ENCODE data around the gene STX12. TPM values are rescaled to one million over a fixed set of nuclear protein-coding genes. Genes with fewer than 3 reads are reported as not detected.

STX12 gene
- total and polyA plus RNA-seq, 2 of the 4 experiments (the other 2 are of a cell fraction), result 28.6 to 54.8 TPM

DNA sequence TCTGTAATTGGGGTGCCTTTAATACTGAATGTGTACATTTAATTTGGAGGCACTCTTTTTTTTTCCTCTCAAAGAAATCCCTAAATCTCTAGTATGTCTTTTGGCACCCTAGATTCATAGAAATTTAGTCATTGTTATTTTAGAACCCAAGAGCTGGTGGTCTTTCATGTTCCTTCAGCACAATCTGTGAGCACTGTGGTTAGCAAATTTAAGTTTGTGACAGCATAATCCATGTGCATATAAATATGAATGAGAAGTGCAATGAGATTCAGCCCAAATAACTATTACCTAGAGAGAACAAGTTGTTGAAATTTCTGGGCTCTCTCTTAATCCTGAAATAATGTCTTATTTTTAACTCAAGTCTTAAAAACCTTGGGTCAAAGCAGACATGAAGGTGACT, 62.0 kb downstream of the STX12 start:
- Histone ChIP-seq H4K5ac (ENCODE audit: low read depth, low read length) (no peak overlapping the region), H3K27me3 (ENCODE audit: control insufficient read depth, insufficient read depth, low read length) (no peaks in the 10 kb centered on the region), H2BK15ac (ENCODE audit: low read depth, low read length) (no peak overlapping the region), H4K20me1 (ENCODE audit: insufficient read depth, low read length) (peaks cover 4% of the 10 kb centered on the region), H3K9me1 (ENCODE audit: insufficient read depth, low read length) (no peaks in the 10 kb centered on the region; the same call in 1 of the 2 replicates), H3K23ac (ENCODE audit: low read depth, low read length) (no peak overlapping the region), H3K4me1 (ENCODE audit: control insufficient read depth, insufficient read depth, low read length) (peaks cover 7% of the 10 kb centered on the region; the same call in 1 of the 2 replicates), H3K36me3 (ENCODE audit: control insufficient read depth, insufficient read depth, low read length) (peaks cover 13% of the 10 kb centered on the region), H2AFZ (replicated peaks; ENCODE audit: low read length, poor library complexity) (no peak overlapping the region), H4K91ac (ENCODE audit: insufficient read depth, low read depth, low read length) (no peak overlapping the region), H4K8ac (ENCODE audit: low read depth in 2 of 2, low read length in 2 of 2) (no peak overlapping the region), H3K9ac (ENCODE audit: low read depth, low read length) (no peak overlapping the region), H3K4me2 (ENCODE audit: low read depth, low read length) (no peak overlapping the region), H2BK5ac (ENCODE audit: low read depth, low read length, poor library complexity, severe bottlenecking) (no peak overlapping the region), H3K79me1 (ENCODE audit: low read depth in 1 of 2, low read length in 2 of 2) (peaks cover 39 to 55% of the 10 kb centered on the region in 2 experiments), H2AK9ac (replicated peaks; ENCODE audit: low read depth, low read length, poor library complexity) (no peak overlapping the region), H2BK120ac (ENCODE audit: low read depth, low read length) (no peak overlapping the region), H3K4ac (ENCODE audit: low read depth, low read length) (no peak overlapping the region), H2AK5ac (ENCODE audit: low read depth, low read length) (no peak overlapping the region), H3K18ac (ENCODE audit: low read depth, low read length) (no peak overlapping the region), H2BK20ac (ENCODE audit: low read depth, low read length) (no peak overlapping the region), H3K9me3 (ENCODE audit: control insufficient read depth, insufficient read depth, low read length) (no peaks in the 10 kb centered on the region), H3K4me3 (ENCODE audit: insufficient read depth, low read depth, low read length) (no peak overlapping the region), H3K27ac (ENCODE audit: insufficient read depth, low read length) (no peak overlapping the region), H3K14ac (replicated peaks; ENCODE audit: low read depth, low read length) (no peak overlapping the region), H3K56ac (ENCODE audit: extremely low read depth, insufficient read depth, low read length) (no peak overlapping the region)
- intact Hi-C loops (cut with micrococcal nuclease) (no loop called here), in situ Hi-C loops (cut with MboI; ENCODE audit: low sequenced_read_pairs) (no loop called here), dilution Hi-C loops (cut with HindIII; ENCODE audit: low sequenced_read_pairs, unreplicated experiment) (no loop called here)
- ChIA-PET CTCF (no interaction called here), POLR2A (ENCODE audit: unreplicated experiment) (interaction anchor here (0.5 kb wide), 1 partner anchor 35 kb away, joined by 4 read pairs; no protein-coding TSS in a partner anchor)
- no peak for ATAC-seq (ENCODE audit: low read depth)
- TF ChIP-seq, protein P1, sequence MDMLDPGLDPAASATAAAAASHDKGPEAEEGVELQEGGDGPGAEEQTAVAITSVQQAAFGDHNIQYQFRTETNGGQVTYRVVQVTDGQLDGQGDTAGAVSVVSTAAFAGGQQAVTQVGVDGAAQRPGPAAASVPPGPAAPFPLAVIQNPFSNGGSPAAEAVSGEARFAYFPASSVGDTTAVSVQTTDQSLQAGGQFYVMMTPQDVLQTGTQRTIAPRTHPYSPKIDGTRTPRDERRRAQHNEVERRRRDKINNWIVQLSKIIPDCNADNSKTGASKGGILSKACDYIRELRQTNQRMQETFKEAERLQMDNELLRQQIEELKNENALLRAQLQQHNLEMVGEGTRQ (IDR thresholded peaks at IDR 0.05; ENCODE audit: low read depth, low read length), result no peak
- TF ChIP-seq BHLHE40 (IDR thresholded peaks at IDR 0.05; ENCODE audit: low read depth, low read length) (no peak), POLR2A (IDR thresholded peaks at IDR 0.05; ENCODE audit: low read depth, low read length) (no peak), MAZ (IDR thresholded peaks at IDR 0.05; ENCODE audit: borderline replicate concordance, low read depth, low read length) (no peak), RCOR1 (IDR thresholded peaks at IDR 0.05; ENCODE audit: insufficient replicate concordance, low read length) (no peak), FOS (IDR thresholded peaks at IDR 0.05; ENCODE audit: low read depth, low read length) (no peak), CEBPB (IDR thresholded peaks at IDR 0.05; ENCODE audit: low read depth, low read length) (no peak), MAFK (IDR thresholded peaks at IDR 0.05; ENCODE audit: low read depth, low read length) (no peak), NFE2L2 (IDR thresholded peaks at IDR 0.05; ENCODE audit: low read depth, low read length) (no peak), MXI1 (IDR thresholded peaks at IDR 0.05; ENCODE audit: borderline replicate concordance, low read depth, low read length) (no peak), SMC3 (IDR thresholded peaks at IDR 0.05; ENCODE audit: low read depth, low read length) (no peak), RAD21 (IDR thresholded peaks at IDR 0.05; ENCODE audit: low read length) (no peak), RFX5 (IDR thresholded peaks at IDR 0.05; ENCODE audit: low read depth, low read length) (no peak)
- TF ChIP-seq, protein P2, sequence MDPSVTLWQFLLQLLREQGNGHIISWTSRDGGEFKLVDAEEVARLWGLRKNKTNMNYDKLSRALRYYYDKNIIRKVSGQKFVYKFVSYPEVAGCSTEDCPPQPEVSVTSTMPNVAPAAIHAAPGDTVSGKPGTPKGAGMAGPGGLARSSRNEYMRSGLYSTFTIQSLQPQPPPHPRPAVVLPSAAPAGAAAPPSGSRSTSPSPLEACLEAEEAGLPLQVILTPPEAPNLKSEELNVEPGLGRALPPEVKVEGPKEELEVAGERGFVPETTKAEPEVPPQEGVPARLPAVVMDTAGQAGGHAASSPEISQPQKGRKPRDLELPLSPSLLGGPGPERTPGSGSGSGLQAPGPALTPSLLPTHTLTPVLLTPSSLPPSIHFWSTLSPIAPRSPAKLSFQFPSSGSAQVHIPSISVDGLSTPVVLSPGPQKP (IDR thresholded peaks at IDR 0.05; ENCODE audit: borderline replicate concordance, low read depth, low read length), result no peak
- TF ChIP-seq, protein P3, sequence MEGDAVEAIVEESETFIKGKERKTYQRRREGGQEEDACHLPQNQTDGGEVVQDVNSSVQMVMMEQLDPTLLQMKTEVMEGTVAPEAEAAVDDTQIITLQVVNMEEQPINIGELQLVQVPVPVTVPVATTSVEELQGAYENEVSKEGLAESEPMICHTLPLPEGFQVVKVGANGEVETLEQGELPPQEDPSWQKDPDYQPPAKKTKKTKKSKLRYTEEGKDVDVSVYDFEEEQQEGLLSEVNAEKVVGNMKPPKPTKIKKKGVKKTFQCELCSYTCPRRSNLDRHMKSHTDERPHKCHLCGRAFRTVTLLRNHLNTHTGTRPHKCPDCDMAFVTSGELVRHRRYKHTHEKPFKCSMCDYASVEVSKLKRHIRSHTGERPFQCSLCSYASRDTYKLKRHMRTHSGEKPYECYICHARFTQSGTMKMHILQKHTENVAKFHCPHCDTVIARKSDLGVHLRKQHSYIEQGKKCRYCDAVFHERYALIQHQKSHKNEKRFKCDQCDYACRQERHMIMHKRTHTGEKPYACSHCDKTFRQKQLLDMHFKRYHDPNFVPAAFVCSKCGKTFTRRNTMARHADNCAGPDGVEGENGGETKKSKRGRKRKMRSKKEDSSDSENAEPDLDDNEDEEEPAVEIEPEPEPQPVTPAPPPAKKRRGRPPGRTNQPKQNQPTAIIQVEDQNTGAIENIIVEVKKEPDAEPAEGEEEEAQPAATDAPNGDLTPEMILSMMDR (conservative IDR thresholded peaks at IDR 0.05; ENCODE audit: low read depth, low read length), result no peak
- no TSS peak for BruUV-seq (replicated peaks)
- DNase-seq, result no peak

Data from IMR-90 (cell line).